GM19438 (cell line): ENCODE measurements around the gene ARRDC5.
"Not testable (repeated sequence)": the region's sequence is repeated elsewhere in the genome, so short reads cannot be mapped to it uniquely, and the experiment has no call there.

ENCODE experiments used
- ATAC-seq: cut with Tn5 transposase; IDR thresholded peaks from one replicate; pipeline ENCODE4 v1.9.1; 2021; ENCODE audit warnings: low read depth; ENCODE audit not compliant: unreplicated experiment

ARRDC5 gene

GRCh38 chr19:4902796-4903195 is at the start of gene ARRDC5:
TSS of gene ARRDC5 (minus strand) at chr19:4902896. CDS start at chr19:4902825, 71 bp downstream.
- no peak for ATAC-seq

DNA sequence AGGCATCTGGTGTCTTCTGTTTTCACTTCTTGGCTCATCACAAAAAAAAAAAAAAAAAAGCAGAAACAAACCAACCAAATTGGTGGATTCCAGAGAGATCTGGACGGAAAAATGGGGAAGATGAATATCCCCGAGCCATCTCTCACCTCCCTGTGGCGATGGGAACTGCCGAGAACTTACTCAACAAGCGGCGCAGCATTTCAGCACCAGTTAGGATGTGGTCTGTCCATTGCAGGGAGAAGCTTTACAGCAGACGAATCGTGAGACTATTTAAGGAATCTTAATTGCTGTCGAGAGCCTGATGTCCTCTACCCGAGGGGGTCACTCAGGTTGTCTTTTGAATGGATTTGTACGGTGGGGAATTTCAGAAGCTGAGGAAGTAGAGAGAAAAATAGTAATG is 49.0 kb upstream of the ARRDC5 start:
- no peak for ATAC-seq

GRCh38 chr19:4950650-4951049 is 48.0 kb upstream of the ARRDC5 start:
- not testable (repeated sequence) for ATAC-seq

GRCh38 chr19:4941638-4942169 is 39.0 kb upstream of the ARRDC5 start:
- ATAC-seq: not testable (repeated sequence)

DNA sequence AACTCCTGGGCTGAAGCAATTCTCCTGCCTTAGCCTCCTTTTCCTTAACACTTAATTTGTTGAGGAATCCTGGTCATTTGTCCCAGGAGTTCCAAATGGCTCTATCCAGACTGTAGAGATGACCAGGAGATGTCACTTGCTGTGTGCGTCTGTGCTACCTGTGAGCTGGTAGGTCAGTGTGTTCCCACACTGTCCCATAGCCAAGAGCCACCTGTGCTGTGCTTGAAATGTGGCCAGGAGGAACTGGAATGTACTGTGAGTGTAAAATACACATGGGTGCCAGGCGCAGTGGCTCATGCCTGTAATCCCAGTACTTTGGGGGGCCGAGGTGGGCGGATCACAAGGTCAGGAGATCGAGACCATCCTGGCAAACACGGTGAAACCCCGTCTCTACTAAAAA is 36.8 kb upstream of the ARRDC5 start:
- no peak for ATAC-seq

DNA sequence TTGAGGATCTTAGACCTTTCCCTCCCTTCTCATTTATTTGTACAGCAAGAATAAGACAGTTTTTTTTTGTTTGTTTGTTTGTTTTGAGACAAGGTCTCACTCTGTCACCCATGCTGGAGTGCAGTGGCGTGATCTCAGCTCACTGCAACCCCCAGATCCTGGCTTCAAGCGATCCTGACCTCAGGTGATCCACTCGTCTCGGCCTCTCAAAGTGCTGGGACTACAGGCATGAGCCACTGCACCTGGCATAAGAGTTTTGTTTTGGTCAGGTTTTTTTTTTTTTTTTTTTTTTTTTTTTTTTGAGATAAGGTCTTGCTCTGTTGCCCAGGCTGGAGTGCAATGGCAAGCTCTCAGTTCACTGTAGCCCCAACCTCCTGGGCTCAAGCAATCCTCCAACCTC is 35.8 kb upstream of the ARRDC5 start:
- not testable (repeated sequence) for ATAC-seq

- no peak for ATAC-seq
Measured at GRCh38 chr19:4937060-4937459, 34.4 kb upstream of the ARRDC5 start.

DNA sequence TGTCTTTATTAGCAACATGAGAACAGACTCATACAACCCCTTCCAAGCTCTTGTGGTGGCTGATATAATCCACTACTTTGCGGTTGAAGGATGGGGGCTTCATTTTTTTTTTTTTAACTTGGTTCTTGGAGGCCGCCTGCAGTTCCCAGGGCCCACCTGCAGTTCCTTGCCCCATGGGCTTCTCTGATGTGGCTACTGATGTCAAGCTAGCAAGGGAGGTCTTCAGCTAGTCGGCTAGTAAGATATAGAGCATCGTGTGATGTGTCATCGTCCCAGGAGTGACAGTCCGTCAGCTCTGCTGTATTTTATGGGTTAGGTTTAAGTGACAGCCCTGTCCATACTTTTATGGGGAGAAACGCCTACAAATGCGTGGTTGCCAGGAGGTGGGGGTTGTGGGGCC is 32.7 kb upstream of the ARRDC5 start:
- ATAC-seq: no peak

DNA sequence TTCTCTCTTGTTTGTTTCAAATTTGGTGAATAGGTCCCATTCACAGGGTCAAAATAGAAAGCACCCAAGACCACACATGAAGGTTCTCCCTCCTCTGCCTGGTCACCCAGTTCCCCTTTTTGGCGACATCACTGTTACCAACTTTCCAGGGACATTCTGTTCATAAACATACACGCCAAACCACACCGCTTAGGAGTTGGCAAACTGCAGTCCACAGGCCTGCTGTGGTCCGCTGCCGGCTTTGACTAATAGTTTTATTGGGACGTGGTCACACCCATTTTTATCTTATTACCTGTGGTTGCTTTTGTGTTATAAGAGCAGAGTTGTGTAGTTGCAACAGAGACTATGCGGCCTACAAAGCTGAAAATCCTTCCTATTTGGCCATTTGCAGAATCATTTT is 30.8 kb upstream of the ARRDC5 start:
- ATAC-seq: no peak

DNA sequence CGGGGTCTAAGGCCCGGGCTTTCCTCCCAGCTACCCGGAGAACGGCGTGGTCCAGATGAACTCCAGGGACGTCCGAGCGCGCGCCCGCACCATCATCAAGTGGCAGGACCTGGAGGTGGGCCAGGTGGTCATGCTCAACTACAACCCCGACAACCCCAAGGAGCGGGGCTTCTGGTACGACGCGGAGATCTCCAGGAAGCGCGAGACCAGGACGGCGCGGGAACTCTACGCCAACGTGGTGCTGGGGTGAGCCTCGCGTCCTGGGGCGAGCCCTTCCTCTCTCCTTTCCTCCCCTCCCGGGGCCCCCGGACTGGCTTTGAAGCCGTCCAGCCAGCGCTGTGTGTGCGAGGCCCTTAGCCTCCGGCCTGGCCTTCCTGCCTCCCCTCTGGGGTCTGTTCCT is 30.0 kb upstream of the ARRDC5 start:
- ATAC-seq: no peak

- ATAC-seq: no peak
Measured at GRCh38 chr19:4930664-4931063, 28.0 kb upstream of the ARRDC5 start.

- ATAC-seq: no peak
Measured at GRCh38 chr19:4929186-4929585, 26.5 kb upstream of the ARRDC5 start.

DNA sequence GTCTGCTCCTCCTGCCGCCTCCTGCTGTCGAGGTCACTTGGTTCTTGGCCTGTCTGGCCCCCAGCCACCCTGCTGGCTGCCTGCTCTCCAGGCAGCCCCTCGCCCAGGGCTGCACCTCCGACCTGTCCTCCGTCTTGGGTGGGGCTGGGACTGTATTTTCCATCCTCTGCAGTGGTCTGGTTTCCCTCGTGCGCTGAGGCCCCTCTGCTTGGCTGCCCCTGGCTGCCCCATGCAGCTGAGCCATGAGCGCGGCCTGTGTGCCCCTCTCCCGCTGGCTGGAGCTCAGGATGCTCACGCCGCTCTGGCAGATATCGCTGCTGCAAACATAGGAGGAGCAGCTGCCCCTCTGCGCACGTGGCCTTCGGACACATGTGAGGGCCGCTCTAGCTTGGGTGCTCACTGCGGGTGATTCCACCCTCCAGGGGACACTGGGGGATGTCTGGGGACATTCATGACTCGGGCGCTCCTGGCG is 20.6 kb upstream of the ARRDC5 start:
- no peak for ATAC-seq

GRCh38 chr19:4922530-4923275 is 20.0 kb upstream of the ARRDC5 start:
- ATAC-seq: no peak

DNA sequence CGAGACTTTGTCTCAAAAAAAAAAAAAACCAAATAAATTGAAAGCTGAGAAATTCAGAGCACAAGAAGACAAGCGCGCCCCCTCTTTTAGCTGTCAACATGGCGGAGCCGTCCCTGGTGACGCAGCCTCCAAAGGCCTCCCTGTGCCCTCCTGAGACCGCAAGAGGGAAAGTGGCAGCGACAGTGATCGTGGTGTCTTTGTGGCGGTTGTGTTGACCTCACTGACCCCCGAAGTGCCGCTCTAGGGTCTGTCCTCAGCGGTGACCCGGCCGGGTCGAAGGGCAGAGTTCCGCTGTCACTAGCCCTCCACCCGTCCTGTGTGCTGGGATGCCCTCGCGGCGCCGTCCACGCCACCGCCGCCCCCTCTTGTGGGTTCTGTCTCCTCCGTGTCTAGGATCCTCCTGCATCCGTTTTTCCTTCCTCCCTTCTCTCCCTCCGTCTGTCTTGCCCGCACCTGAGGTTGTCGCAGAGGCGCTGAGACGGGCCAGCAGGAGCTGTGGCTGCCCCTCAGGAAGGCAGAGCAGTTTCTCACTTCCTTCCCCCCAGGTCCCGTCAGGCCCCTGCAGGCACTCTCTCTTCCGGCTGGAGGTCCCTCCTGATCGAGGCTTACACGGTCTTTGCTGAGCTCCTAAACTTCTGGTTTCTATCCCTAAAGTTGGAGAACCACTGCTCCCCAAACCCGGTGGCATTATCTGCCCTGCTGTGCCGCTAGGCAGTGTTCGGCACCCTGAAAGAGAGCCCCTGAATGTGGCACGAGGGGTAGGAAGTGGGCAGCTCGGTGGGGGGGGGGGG is 13.8 kb upstream of the ARRDC5 start:
- no peak for ATAC-seq

GRCh38 chr19:4914736-4915501 is 12.2 kb upstream of the ARRDC5 start:
- ATAC-seq: no peak

DNA sequence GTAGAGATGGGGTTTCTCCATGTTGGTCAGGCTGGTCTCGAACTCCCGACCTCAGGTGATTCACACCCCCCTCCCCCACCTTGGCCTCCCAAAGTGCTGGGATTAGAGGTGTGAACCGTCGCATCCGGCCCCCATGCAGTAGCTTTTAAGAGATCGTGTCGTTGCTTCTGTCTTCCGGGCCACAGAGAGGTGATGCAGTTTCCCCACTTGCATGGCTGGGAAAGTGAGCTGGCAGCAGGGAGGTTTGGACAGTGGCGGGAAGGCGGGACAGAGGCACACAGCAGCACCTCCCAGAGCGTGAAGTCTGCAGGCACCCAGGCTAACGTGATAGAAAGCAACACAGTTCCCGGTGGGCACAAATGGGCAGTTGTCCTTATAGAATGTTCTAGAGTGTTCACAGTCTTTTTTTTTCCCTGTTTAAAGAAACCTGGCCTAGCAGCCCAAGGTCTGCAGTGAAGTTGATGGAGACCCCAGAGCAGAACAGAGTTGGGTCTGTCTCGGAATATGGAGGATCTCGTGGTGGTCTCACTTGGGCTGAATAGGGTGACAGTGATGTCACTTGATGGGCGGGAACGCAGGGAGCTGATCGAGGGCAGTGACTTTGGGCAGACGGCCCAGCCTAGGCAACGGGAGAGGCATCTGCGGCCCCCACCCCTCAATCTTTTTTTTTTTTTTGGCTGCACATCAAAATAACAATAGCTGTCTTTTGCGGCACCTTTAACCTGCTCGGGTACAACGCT is 11.5 kb upstream of the ARRDC5 start:
- no peak for ATAC-seq

DNA sequence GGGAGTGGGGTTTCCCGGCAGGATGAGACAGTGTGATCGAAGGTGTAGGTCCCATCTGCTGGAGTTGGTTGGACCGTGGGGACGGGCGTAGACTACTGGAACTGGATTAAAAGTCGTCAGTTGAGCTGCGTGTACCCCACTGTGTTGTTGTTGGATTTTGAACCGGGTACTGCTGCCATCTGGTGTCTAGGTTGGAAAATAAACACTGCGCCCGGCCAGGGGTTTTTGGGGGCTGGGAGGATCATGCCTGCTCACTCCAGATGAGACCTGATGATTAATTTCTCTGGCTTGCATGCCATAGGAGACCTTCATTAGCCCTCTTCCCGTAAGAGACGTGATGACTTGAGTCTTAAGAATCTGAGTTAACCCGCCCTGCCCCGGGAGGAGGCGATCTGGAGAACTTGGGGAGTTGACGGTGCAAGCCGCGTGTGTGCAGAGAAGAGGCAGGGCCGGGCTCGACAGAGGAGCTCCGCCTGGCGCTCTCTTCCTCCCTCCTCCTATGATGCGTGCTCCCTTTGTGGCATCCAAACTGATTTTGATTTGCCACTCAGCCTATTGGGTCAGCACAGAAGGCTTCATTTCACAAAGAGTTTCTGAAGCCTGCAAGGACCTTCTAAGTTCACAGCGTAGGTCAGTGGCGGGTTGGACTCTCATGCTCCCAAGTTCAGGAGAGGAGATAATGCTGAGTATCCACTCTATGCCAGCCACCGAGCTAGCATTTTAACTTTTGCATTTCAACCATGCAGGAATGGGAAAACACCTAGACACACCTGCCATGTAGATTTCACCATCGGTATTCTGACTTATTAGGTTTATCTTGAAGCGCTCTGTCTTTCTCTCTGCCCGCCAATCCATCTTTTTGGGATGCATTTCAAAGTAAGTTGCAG is 9.3 kb upstream of the ARRDC5 start:
- ATAC-seq: no peak

DNA sequence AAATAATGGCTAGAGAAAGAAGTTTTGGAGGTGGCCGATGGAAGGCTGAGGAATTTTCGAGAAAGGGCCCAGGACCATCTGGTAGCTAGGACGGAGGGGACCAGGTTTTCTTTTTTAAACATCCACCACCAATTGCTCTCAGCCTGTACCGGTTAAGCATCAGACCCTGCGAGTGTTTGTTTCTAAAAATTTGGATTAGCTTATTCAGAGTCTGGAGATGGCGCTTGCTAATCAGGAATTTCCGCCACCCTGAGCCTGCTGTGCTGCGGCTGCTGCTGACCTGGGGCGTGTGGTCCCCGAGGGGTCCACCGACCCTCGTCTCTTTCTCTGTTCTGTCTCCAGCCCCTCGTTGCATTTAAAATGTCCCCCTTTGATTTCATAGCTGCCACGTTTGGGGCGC is 8.6 kb upstream of the ARRDC5 start:
- ATAC-seq: no peak
